ENCODE data around the gene TBC1D10A.

Gene TBC1D10A

GRCh38 chr22:30326706-30327362 is at the start of gene TBC1D10A:
Gene TBC1D10A, minus strand, starts transcription at chr22:30326941. Its CDS starts 60 bp downstream, at chr22:30326881.
- DNase-seq (ENCODE audit: low spot score), result peak; percentile 95

- no peak for DNase-seq (ENCODE audit: low spot score)
Observed at GRCh38 chr22:30375312-30375849, 48.6 kb upstream of the TBC1D10A start.

GRCh38 chr22:30373331-30374325 is 46.9 kb upstream of the TBC1D10A start:
- DNase-seq (ENCODE audit: low spot score), result no peak

GRCh38 chr22:30372915-30373314 is 46.2 kb upstream of the TBC1D10A start:
- DNase-seq (ENCODE audit: low spot score), result no peak

- DNase-seq (ENCODE audit: low spot score), result no peak
Observed at GRCh38 chr22:30371981-30372380, 45.2 kb upstream of the TBC1D10A start.

- no peak for DNase-seq (ENCODE audit: low spot score)
Observed at GRCh38 chr22:30371321-30371720, 44.6 kb upstream of the TBC1D10A start.

- DNase-seq (ENCODE audit: low spot score), result no peak
Observed at GRCh38 chr22:30370641-30371230, 44.0 kb upstream of the TBC1D10A start.

GRCh38 chr22:30368420-30368819 is 41.7 kb upstream of the TBC1D10A start:
- DNase-seq (ENCODE audit: low spot score), result no peak

- no peak for DNase-seq (ENCODE audit: low spot score)
Observed at GRCh38 chr22:30365891-30366290, 39.1 kb upstream of the TBC1D10A start.

- no peak for DNase-seq (ENCODE audit: low spot score)
Observed at GRCh38 chr22:30362651-30363281, 36.0 kb upstream of the TBC1D10A start.

GRCh38 chr22:30361916-30362650 is 35.3 kb upstream of the TBC1D10A start:
- DNase-seq (ENCODE audit: low spot score), result no peak

GRCh38 chr22:30358541-30358940 is 31.8 kb upstream of the TBC1D10A start:
- no peak for DNase-seq (ENCODE audit: low spot score)

- DNase-seq (ENCODE audit: low spot score), result no peak
Observed at GRCh38 chr22:30357650-30358215, 31.0 kb upstream of the TBC1D10A start.

GRCh38 chr22:30357236-30357570 is 30.5 kb upstream of the TBC1D10A start:
- no peak for DNase-seq (ENCODE audit: low spot score)

- peak; percentile 80 for DNase-seq (ENCODE audit: low spot score)
Observed at GRCh38 chr22:30356449-30357235, 29.9 kb upstream of the TBC1D10A start, which contains the start of the genes CCDC157 and SF3A1. Gene CCDC157, plus strand, starts transcription at chr22:30357007. Its CDS starts 8,994 bp downstream, at chr22:30366001. Gene SF3A1, minus strand, starts transcription at chr22:30356894. Its CDS starts 102 bp downstream, at chr22:30356792.

GRCh38 chr22:30354644-30355043 is 27.9 kb upstream of the TBC1D10A start:
- DNase-seq (ENCODE audit: low spot score), result no peak

GRCh38 chr22:30351226-30351625 is 24.5 kb upstream of the TBC1D10A start:
- no peak for DNase-seq (ENCODE audit: low spot score)

- no peak for DNase-seq (ENCODE audit: low spot score)
Observed at GRCh38 chr22:30348809-30349208, 22.1 kb upstream of the TBC1D10A start.

- no peak for DNase-seq (ENCODE audit: low spot score)
Observed at GRCh38 chr22:30348404-30348803, 21.7 kb upstream of the TBC1D10A start.
